H1 (cell line): Measurements from ENCODE around the gene FOXC1.

Experiments
- ATF3 ChIP-seq: IDR thresholded peaks from 2 replicates; pipeline ENCODE4 v1.6.1; 2011; ENCODE audit warnings: low read depth, mild to moderate bottlenecking, low read length; ENCODE audit not compliant: insufficient read depth
- CHD2 ChIP-seq: IDR thresholded peaks from 2 replicates; pipeline ENCODE4 v1.6.1; 2012; ENCODE audit warnings: low read length, improper control_type of control experiment
- CTCF ChIP-seq, 3 experiments: IDR thresholded peaks; 1 replicate in 2 of 3; 2 replicates in 1 of 3; pipeline versions ENCODE4 v1.5.1 to v1.6.1; 2011; ENCODE audit warnings: low read length in 3 of 3, mild to moderate bottlenecking in 3 of 3, inconsistent platforms in 2 of 3, low read depth in 1 of 3, moderate library complexity in 1 of 3; ENCODE audit not compliant: insufficient read depth in 1 of 3; ENCODE audit errors: control extremely low read depth in 1 of 3
- EGR1 ChIP-seq: IDR thresholded peaks from 2 replicates; pipeline ENCODE4 v1.6.1; 2011; ENCODE audit warnings: low read depth, low read length, borderline replicate concordance
- EP300 ChIP-seq, 2 experiments: IDR thresholded peaks; 1 replicate in 1 of 2; 2 replicates in 1 of 2; pipeline ENCODE4 v1.6.1; 2011 to 2012; ENCODE audit warnings: low read depth in 2 of 2, low read length in 2 of 2, mild to moderate bottlenecking in 2 of 2, borderline replicate concordance in 1 of 2, inconsistent platforms in 1 of 2, moderate library complexity in 1 of 2
- EZH2 ChIP-seq: fragments of 200-600 bp; sonication (generic); IDR thresholded peaks from 2 replicates; pipeline ENCODE4 v1.7.1; 2012; ENCODE audit warnings: low read depth, mild to moderate bottlenecking, moderate library complexity, low read length, inconsistent platforms; ENCODE audit not compliant: severe bottlenecking
- FOSL1 ChIP-seq: IDR thresholded peaks from 2 replicates; pipeline ENCODE4 v1.6.1; 2011; ENCODE audit warnings: mild to moderate bottlenecking, low read depth, low read length, moderate library complexity; ENCODE audit not compliant: insufficient read depth
- GABPA ChIP-seq: IDR thresholded peaks from 2 replicates; pipeline ENCODE4 v1.6.1; 2011; ENCODE audit warnings: mild to moderate bottlenecking, low read length, moderate library complexity, borderline replicate concordance; ENCODE audit not compliant: insufficient read depth
- NANOG ChIP-seq: IDR thresholded peaks from 2 replicates; pipeline ENCODE4 v1.6.1; 2011; ENCODE audit warnings: low read length, low read depth, mild to moderate bottlenecking, inconsistent platforms; ENCODE audit not compliant: insufficient read depth, poor library complexity, severe bottlenecking
- POLR2A ChIP-seq, 2 experiments: IDR thresholded peaks; 1 replicate in 1 of 2; 2 replicates in 1 of 2; pipeline ENCODE4 v1.6.1; 2011; ENCODE audit warnings: low read depth in 2 of 2, low read length in 2 of 2, mild to moderate bottlenecking in 2 of 2; ENCODE audit errors: control extremely low read depth in 1 of 2
- POLR2AphosphoS5 ChIP-seq: IDR thresholded peaks from 2 replicates; pipeline ENCODE4 v1.6.1; 2011; ENCODE audit warnings: low read depth, low read length
- RFX5 ChIP-seq: IDR thresholded peaks from 2 replicates; pipeline ENCODE4 v1.6.1; 2011; ENCODE audit warnings: low read depth, low read length, improper control_type of control experiment, borderline replicate concordance
- USF2 ChIP-seq: IDR thresholded peaks from 2 replicates; pipeline ENCODE4 v1.6.1; 2011; ENCODE audit warnings: low read length, improper control_type of control experiment

GRCh38 chr6:1617466-1618310, 8.0 kb downstream of the FOXC1 start:
- TF ChIP-seq CTCF (IDR thresholded peaks at IDR 0.05; ENCODE audit: control extremely low read depth in 1 of 3, insufficient read depth in 1 of 3, low read depth in 1 of 3, low read length in 3 of 3): no peak
- TF ChIP-seq EGR1: no peak
- TF ChIP-seq EZH2: no peak
- no peak for TF ChIP-seq POLR2A (IDR thresholded peaks at IDR 0.05; ENCODE audit: control extremely low read depth in 1 of 2, low read depth in 2 of 2, low read length in 2 of 2)
- no peak for TF ChIP-seq RFX5
- no peak for TF ChIP-seq USF2
- no peak for TF ChIP-seq CHD2
- TF ChIP-seq NANOG: no peak
- no peak for TF ChIP-seq FOSL1
- no peak for TF ChIP-seq POLR2AphosphoS5
- TF ChIP-seq GABPA: no peak
- TF ChIP-seq ATF3: no peak
- TF ChIP-seq EP300 (IDR thresholded peaks at IDR 0.05; ENCODE audit: borderline replicate concordance in 1 of 2, low read depth in 2 of 2, low read length in 2 of 2): no peak
